Esophagus muscularis mucosa (tissue), 4 donors: ENCODE results near the gene RBM8A.

Source experiments
- EP300 ChIP-seq: sonication (generic); formaldehyde crosslinking; IDR thresholded peaks from one replicate; pipeline ENCODE4 v1.6.1; 2017; ENCODE audit warnings: antibody characterized with exemption
- POLR2A ChIP-seq: fragments of 450-650 bp; IDR thresholded peaks from one replicate; pipeline ENCODE4 v1.6.1; 2017; ENCODE audit warnings: antibody characterized with exemption, moderate library complexity, mild to moderate bottlenecking, low read depth
- POLR2AphosphoS5 ChIP-seq, 2 donors: sonication (generic); formaldehyde crosslinking; IDR thresholded peaks; one replicate each; pipeline ENCODE4 v1.6.1; 2017; ENCODE audit warnings: antibody characterized with exemption in 2 of 2
- TF ChIP-seq, protein P1 (sequence below), 3 experiments: fragments of 200-600 bp in 2 of 3; fragments of 450-650 bp in 1 of 3; sonication (generic) in 2 of 3; IDR thresholded peaks; one replicate each; pipeline ENCODE4 v1.5.1; 2017 to 2019; ENCODE audit warnings: antibody characterized with exemption in 3 of 3, mild to moderate bottlenecking in 2 of 3, moderate library complexity in 1 of 3

DNA sequence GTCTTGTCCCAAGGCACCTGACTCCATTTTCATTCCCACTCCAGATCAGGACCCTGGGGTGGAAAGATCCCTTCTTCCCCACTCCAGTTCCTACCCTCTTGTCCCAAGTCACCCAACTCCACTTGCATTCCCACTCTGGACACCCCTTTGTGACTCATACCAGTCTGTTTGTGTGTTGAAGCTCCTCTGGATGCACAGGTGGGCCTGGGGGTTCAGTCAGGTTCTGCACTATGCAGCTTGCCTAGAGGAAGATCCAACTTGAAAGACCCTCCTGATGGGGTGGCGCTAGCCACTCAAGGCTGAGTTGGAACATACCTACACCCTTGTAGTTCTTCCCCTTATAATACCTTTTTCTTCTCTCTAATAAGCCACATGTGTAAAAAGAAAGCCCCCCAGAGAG is 31.8 kb downstream of the RBM8A start:
- TF ChIP-seq, protein P1, sequence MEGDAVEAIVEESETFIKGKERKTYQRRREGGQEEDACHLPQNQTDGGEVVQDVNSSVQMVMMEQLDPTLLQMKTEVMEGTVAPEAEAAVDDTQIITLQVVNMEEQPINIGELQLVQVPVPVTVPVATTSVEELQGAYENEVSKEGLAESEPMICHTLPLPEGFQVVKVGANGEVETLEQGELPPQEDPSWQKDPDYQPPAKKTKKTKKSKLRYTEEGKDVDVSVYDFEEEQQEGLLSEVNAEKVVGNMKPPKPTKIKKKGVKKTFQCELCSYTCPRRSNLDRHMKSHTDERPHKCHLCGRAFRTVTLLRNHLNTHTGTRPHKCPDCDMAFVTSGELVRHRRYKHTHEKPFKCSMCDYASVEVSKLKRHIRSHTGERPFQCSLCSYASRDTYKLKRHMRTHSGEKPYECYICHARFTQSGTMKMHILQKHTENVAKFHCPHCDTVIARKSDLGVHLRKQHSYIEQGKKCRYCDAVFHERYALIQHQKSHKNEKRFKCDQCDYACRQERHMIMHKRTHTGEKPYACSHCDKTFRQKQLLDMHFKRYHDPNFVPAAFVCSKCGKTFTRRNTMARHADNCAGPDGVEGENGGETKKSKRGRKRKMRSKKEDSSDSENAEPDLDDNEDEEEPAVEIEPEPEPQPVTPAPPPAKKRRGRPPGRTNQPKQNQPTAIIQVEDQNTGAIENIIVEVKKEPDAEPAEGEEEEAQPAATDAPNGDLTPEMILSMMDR (IDR thresholded peaks at IDR 0.05) = no peak
- TF ChIP-seq POLR2A = no peak
- TF ChIP-seq EP300 = no peak
- TF ChIP-seq POLR2AphosphoS5 (IDR thresholded peaks at IDR 0.05) = no peak
